Measurements from ENCODE around the gene SNAI1.

DNA sequence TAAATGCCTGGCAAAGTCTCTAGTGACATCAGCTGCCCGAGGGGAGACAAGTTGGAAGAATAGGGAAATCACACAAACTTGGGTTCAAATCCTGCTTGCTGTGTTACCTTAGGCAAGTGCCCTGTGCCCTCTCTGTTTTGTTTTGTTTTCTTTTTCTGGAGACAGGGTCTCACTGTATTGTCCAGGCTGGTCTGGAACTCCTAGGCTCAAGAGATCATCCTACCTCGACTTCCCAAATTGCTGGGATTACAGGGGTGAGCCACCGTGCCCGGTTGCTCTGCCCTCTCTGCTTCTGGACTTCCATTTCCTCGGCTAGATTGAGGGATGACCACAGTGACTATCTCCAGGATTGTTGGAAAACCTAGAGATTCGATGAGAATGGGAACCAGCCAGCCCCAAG lies 55.4 kb downstream of the SNAI1 start:
- TF ChIP-seq, protein P1, sequence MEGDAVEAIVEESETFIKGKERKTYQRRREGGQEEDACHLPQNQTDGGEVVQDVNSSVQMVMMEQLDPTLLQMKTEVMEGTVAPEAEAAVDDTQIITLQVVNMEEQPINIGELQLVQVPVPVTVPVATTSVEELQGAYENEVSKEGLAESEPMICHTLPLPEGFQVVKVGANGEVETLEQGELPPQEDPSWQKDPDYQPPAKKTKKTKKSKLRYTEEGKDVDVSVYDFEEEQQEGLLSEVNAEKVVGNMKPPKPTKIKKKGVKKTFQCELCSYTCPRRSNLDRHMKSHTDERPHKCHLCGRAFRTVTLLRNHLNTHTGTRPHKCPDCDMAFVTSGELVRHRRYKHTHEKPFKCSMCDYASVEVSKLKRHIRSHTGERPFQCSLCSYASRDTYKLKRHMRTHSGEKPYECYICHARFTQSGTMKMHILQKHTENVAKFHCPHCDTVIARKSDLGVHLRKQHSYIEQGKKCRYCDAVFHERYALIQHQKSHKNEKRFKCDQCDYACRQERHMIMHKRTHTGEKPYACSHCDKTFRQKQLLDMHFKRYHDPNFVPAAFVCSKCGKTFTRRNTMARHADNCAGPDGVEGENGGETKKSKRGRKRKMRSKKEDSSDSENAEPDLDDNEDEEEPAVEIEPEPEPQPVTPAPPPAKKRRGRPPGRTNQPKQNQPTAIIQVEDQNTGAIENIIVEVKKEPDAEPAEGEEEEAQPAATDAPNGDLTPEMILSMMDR (IDR thresholded peaks at IDR 0.05) = no peak
- TF ChIP-seq POLR2A (IDR thresholded peaks at IDR 0.05) = no peak

Data from Peyer's patch (tissue), 4 donors.